Measurements from ENCODE around the gene MYL12A.

GRCh38 chr18:3265564-3266033 is 18.0 kb downstream of the MYL12A start:
- TF ChIP-seq CTCF (IDR thresholded peaks at IDR 0.05) (no peak), EP300 (IDR thresholded peaks at IDR 0.05) (no peak), POLR2A (IDR thresholded peaks at IDR 0.05; ENCODE audit: low read depth) (no peak), POLR2AphosphoS5 (IDR thresholded peaks at IDR 0.05) (no peak)
